GM21526 (cell line): Measurements from ENCODE around the gene NAP1L4.

Experiments used
- ATAC-seq: cut with Tn5 transposase; IDR thresholded peaks from one replicate; pipeline ENCODE4 v1.9.1; 2021; ENCODE audit warnings: moderate library complexity; ENCODE audit not compliant: unreplicated experiment, low FRiP score

Gene NAP1L4

GRCh38 chr11:2926611-2927051 is 65.5 kb downstream of the NAP1L4 start:
- no peak for ATAC-seq

DNA sequence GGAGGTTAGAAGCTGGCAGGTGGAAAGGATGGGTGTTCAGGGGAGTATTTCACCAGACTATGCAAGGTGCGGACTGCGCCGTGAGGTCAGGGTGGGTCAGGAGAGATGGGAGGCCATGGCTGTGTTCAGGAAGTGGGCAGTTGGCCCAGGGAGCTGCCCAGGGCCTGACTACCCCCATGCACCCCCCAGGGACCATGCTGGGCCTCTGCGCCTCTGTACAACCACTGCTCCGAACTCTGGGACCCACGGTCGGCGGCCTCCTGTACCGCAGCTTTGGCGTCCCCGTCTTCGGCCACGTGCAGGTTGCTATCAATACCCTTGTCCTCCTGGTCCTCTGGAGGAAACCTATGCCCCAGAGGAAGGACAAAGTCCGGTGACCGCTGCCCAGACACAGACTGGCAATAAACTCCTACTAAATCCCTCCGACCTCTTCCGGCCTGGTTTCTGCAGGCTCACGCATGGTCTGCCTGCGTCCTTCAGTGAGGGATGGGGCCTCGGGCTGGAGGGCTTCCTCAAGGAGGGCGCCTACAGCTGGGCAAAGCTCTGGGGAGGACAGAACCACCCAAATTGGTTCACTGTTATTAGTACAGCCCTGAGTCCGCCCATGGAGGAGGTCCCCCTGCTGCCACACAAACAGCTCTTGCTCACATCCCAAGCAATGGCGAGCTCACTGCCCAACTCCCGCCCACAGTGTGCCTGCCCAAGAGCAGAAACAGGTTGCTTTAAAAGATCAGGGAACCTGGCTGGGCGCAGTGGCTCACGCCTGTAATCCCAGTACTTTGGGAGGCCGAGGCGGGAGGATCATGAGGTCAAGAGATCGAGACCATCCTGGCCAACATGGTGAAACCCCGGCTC is 67.1 kb downstream of the NAP1L4 start:
- no peak for ATAC-seq

- no peak for ATAC-seq
Measured at GRCh38 chr11:2924381-2924780, 67.7 kb downstream of the NAP1L4 start.

DNA sequence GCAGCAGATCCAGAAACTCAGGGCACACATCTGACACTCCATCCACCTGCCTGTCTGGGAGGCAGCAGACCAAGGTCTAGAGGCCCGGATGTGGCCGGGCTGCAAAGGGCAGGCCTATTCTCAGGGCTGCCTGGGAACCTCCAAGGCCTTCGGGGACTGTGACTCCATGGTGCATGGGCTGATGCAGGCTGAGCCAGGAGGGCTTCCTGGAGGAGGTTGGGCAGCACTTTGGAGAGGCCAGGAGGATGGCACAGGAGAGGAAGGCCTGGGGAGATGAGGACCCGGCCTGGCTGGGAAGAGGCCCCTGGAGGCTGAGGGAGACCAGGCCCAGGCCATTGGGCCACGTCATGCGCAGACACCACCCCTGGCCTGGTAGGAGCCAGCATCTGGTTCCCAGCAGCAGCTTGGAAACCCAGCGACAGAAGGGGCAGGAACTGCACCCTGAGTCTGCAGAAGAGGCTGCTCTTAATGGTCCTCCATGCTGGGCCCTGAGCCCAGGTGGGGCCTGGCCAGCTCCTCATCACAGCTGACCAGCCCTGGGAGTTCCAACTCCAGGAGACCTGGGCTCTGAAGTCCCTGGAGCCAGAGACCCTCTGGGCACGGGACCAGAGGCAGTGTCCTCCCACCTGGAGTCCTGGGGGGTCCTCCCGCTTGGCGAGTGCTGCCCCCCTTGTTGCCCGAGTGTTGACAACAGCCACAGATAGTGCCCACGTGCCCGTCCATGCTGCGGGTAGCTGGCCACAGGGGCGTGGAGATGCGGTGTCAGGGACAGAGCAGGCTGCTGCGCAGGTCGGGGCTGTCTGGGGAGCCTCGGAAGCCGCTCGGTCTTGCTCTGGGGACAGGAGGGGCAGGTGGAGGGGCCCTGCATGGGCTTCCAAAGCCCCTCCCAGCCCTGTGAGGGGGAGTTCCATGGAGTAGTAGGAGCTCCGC is 68.4 kb downstream of the NAP1L4 start:
- ATAC-seq = no peak

- no peak for ATAC-seq
Measured at GRCh38 chr11:2922655-2923054, 69.5 kb downstream of the NAP1L4 start.

DNA sequence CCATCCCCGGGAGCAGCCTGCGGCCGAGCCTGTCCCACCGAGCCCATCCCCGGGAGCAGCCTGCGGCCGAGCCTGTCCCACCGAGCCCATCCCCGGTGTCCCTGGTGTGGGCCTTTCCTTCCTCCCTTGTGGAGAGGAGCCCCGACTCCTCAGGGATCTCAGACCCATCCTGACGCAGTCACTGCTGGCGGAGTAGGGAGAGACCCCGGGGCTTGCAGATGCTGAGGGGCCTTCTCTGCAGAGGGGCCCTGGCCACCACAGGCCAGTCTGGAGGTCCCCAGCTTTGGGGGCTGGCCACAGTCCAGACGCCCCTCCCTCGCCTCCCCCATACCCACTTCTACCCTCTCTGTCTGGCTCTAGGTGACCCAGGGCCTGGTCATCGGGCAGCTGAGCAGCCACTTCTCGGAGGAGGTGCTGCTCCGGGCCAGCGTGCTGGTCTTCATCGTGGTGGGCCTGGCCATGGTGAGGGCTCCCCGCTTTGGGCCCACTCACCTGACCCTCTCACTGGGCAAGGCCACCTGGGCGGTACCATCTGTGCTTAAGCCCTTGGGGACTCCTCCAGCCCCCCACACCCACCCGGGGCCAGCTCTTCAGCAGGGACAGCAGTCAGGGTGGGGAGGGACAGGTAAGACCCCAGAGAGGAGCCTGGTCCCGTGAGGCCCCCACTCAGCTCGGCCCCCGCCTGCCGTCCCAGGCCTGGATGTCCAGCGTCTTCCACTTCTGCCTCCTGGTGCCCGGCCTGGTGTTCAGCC is 70.2 kb downstream of the NAP1L4 start:
- ATAC-seq = no peak

DNA sequence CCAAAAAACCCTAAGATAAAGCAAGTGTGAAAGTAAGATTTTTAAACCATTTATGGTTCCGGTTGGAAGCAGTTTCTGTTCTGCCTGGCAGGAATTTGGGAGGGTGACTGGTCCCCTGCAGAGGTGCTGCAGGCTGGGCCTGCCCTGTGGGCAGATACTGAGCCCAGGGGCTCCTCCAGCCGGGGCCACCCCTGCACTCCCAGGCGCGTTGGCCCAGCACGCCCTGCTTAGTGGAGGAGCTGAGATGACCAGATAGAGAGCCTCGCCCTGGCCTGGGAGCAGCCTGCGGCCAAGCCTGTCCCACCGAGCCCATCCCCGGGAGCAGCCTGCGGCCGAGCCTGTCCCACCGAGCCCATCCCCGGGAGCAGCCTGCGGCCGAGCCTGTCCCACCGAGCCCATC is 70.9 kb downstream of the NAP1L4 start:
- ATAC-seq = no peak

DNA sequence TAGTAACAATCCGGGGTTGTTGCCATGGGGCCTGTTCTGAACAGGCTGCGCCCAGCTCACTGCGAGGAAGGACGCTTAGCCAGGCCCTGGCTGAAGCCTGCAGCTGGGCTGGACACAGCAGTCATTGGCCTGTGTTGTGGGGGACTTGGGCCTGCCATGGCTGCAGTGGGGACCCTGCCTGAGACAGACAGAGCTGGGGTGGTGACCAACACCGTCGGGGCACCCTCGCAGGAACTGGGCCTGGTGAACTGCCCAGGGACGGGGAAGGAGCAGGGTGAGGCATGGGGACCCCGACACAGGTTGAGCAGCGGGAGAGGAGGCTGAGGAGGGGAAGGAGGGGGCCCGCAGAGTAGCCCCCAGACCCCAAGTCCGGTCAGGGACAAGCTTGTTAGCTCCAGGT is 71.8 kb downstream of the NAP1L4 start:
- no peak for ATAC-seq

- no peak for ATAC-seq
Measured at GRCh38 chr11:2919837-2920236, 72.3 kb downstream of the NAP1L4 start.

DNA sequence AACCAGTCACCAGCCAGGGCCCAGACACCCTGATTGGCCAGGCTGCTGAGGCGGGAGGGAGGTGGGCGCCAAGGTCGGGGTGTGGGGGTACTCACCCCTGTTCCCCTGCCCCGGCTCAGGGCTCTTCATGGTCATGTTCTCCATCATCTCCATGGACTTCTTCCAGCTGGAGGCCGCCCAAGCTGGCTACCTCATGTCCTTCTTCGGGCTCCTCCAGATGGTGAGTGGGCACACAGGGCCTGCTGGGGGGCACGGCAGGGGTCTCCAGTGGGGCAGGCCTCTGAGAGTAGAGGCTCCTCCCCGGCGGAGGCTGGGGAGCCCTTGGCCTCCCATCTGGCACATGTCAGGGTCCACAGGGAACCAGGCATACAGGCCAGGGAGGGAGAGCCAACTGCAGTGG is 72.9 kb downstream of the NAP1L4 start:
- ATAC-seq = no peak

DNA sequence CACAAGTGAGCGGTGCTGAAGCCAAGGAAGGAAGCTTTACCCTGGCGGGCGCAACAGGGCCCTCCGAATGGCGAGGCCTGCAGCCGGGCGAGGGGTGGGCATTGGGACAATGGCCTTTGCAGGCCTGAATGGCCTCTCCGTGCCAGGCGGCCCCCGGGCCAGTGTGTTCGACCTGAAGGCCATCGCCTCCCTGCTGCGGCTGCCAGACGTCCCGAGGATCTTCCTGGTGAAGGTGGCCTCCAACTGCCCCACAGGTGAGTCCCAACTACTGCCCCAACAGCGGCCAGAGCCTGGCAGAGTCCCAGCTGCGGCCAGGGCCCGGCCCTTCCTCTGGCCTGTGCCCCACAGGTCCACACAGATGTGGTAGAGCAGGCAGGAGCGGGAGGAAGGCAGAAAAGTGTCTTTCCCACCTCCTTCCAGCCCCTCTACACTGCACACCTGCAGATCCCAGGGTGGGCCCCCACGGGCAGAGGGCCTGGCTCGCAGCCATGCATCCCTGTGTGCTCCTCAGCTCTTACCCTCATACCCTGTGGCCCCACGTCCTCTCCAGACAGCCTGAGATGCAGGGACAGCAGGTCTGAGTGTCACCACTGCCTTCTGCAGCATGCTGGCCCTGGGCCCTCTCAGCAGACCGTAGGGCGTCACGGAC is 74.2 kb downstream of the NAP1L4 start:
- ATAC-seq = no peak

- no peak for ATAC-seq
Measured at GRCh38 chr11:2916892-2917645, 75.1 kb downstream of the NAP1L4 start.

- no peak for ATAC-seq
Measured at GRCh38 chr11:2916114-2916891, 75.8 kb downstream of the NAP1L4 start.

DNA sequence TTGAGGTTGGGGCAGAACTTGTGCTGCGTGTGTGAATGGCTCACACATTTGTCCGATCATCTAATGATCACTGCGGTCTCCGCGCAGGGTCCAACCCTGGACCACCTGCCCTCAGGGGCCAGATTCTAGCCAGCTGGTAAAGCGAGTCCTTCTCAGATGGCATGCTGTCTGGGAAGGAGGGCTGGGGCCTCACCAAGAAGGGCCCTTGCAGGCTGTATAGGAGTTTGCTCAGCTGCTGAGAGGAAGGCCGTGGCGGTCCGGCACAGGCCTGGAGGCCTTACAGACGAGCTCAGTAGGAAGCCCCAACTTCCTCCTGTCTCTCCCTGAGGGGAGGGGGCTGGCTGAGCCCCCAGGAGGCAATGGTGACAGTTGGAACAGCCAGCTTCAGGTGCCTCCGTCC is 76.7 kb downstream of the NAP1L4 start:
- ATAC-seq = no peak

- ATAC-seq = no peak
Measured at GRCh38 chr11:2914455-2915195, 77.5 kb downstream of the NAP1L4 start.

DNA sequence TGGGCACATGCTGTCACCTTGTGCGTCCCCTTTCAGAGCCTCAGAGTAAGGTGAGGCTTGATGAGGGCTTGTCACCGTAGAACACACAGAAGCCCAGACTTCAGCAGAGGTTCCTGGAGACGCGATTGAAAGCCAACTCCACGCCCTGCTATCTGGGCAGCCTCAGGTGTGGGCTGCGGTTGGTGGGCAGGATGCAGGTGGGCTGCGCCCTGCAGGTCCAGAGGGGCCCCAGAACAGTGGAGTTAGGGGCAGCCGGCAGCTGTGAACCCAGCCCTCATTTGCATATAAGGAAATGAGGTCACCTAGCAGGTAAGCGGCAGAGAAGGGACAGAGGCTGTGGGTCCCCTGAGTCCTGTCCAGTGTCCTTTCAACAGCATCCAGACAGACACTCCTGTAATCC is 78.4 kb downstream of the NAP1L4 start:
- no peak for ATAC-seq

DNA sequence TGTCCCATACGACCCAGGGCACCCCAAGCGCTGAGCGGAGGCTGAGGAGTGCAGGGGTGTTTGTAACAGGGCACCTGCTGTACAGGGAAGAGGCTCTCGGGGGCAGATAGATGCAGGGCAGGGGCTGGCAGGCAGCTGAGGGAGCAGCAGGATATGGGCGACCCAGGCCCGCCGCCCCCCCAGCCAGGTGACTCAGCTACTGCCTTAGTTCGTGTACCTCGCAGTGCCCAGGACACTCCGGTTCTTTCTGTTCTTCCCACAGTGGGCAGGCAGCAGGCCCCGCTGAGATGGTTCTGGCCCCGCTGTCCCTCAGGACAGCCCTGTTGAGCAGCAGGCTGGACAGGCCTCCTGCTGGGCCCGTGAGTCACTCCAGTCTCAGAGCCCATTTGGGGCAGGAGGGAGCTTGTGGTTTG is 79.1 kb downstream of the NAP1L4 start:
- no peak for ATAC-seq

DNA sequence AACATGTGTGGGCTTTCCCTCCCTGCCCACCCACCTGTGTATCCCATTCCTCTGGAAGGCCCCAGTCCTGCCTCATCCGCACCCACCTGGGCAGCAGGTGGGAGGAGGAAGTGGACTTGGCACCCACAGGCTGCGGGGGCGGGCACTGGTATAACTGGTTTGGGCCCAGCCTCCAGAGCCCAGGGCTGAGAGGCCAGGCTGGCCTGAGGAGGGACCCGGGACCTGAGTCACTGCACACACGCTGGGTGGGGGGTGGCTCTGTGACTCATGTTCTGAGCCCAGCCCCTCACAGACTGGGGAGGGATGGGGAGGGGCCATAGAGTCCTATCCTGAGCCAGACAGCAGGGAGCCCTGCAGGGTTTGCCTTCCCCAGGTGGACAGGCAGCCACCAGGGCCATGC is 79.6 kb downstream of the NAP1L4 start:
- ATAC-seq = no peak
